ENCODE measurements around the gene SPRY4.
"Not testable (repeated sequence)": the region's sequence is repeated elsewhere in the genome, so short reads cannot be mapped to it uniquely, and the experiment has no call there.

Gene SPRY4

GRCh38 chr5:142334538-142334937 is 9.7 kb upstream of the SPRY4 start:
- no peak for DNase-seq (ENCODE audit: low read depth in 3 of 3)

DNA sequence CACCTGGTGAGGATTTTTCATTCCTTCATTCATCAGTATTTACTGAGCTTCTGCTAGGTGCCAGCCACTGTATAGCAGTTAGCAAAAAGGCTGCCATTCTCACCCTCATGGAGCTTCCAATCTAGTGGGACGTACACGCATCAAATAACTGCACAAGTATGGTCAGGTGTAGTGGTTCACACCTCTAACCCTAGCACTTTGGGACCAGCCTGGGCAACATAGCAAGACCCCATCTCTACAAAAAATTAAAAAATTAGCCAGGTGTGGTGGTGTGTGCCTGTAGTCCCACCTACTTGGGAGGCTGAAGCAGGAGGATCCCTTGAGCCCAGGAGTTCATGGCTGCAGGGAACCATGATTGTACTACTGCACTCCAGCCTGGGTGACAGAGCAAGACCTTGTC is 8.9 kb upstream of the SPRY4 start:
- not testable (repeated sequence) for DNase-seq (ENCODE audit: low read depth in 3 of 3)

GRCh38 chr5:142330444-142330843 is 5.6 kb upstream of the SPRY4 start:
- DNase-seq (ENCODE audit: low read depth in 3 of 3) = no peak

DNA sequence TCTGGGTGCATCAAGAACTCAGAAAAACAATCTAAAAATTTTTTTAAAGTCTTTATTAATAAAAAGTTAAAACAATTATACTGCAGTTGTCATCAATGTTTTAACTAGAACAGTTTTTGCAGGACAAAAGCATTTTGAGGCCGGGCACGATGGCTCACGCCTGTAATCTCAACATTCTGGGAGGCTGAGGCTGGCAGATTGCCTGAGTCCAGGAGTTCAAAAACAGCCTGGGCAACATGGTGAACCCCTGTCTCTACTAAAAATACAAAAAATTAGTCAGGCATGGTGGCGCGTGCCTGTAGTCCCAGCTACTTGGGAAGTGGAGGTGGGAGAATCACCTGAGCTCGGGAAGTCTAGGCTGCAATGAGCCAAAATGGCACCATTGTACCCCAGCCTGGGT is 5.2 kb upstream of the SPRY4 start:
- DNase-seq (ENCODE audit: low read depth in 3 of 3) = no peak

DNA sequence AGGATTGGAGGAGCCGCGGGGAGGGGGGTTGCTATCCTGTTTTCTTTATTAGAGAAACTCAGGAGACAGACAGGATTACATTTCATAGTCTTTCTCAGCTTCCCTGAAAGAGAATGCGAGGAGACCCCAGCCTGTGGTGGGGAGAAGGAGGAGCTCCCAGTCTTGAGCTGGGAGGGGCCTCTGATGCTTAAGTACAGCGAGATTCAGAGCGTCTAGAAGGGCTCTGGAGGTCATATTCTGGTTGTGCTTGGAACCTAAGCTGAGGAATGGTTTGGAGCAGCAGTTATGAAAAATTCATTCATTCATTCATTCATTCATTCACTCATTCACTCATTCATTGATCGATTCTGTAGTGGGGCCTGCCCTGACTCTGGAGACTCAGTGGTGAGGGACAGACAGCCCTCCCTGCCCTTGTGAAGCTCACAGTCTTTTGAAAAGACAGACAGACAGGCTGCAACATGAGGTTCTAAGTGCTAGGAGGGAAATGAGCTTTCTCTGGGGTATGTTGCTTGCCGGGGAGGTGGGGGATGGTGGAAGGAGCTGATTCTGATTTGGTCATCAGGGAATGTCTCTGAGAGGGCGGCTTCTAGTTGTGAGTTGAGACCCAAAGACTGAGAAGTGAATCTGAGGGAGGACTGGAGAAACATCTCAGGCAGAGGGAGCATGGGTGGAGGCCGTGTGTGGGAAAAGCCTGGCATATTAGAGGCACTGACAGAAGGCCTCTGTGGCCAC is 2.5 kb upstream of the SPRY4 start:
- DNase-seq (ENCODE audit: low read depth in 3 of 3) = no peak

- no peak for DNase-seq (ENCODE audit: low read depth in 3 of 3)
Observed at GRCh38 chr5:142326480-142326938, 1.7 kb upstream of the SPRY4 start.

GRCh38 chr5:142325725-142326479 is 1.1 kb upstream of the SPRY4 start:
- DNase-seq (ENCODE audit: low read depth in 3 of 3) = no peak

GRCh38 chr5:142324136-142324870 is 518 bp downstream of the SPRY4 start:
- no peak for DNase-seq (ENCODE audit: low read depth in 3 of 3)

DNA sequence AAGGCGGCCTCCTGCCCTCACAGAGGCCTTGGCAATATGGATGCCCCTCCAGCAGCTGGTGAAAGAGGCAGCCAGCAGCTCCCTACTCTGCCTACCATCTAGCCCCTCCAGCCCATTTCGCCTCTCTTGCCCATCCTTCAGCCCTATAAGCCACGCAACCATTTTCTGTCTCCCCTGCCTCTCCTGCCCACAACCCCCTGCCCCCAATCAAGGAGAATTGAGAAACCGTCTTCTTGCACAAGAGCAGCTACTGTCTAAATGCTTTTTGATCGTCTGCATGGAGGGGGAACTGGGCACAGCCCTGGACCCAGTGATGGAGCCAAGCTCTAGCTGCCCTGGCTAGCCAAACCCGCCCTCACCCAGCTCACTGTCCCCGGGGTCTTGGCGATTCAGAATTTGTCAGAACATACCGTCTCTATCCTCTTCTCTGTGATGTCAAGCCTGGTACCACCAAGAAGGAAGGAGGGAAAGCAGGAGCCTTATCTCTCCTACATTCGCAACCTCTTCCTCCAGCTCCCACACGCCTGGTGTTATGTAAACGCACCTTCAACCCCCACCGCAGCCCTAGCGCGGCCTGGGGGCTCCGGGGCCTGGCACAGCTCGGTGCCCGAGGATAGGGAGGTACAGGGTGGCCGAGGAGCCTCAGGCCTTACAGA is 1.2 kb downstream of the SPRY4 start:
- DNase-seq (ENCODE audit: low read depth in 3 of 3) = no peak

DNA sequence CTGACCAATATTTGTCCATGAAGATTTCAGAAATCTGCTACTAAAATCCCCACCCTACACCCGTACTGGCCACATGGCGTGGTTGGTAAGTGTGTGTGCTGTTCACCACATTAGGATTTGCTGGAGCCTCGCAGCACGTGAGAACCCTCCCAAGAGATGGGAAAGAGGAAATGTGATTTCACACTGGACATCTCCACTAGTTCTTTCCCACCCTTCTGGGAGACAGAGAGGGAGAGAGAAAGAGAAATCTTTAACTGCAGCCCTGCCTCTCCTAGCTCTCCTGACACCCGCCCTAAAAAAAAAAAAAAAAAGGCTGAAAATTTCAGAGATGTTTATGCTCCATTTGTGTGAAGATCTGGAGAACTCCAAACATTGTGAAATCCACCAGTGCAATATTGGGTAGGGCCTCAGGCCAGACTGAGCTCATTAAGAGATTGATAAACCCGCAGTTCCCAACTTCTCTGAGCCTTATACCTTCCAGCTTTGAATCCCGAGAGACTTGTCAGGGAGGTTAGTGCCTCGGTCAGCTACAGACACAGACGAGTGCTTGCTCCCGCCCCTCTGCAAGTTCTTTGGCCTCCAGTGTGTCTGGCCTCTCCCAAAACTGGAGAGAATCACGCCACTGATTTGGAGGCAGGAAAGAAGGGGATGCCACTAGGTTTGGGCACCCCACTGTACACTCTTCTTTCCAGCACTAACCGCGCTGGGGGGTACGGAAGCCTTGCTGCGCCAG is 1.9 kb downstream of the SPRY4 start:
- DNase-seq (ENCODE audit: low read depth in 3 of 3) = no peak

GRCh38 chr5:142322403-142322746 is 2.4 kb downstream of the SPRY4 start:
- DNase-seq (ENCODE audit: low read depth in 3 of 3) = no peak

DNA sequence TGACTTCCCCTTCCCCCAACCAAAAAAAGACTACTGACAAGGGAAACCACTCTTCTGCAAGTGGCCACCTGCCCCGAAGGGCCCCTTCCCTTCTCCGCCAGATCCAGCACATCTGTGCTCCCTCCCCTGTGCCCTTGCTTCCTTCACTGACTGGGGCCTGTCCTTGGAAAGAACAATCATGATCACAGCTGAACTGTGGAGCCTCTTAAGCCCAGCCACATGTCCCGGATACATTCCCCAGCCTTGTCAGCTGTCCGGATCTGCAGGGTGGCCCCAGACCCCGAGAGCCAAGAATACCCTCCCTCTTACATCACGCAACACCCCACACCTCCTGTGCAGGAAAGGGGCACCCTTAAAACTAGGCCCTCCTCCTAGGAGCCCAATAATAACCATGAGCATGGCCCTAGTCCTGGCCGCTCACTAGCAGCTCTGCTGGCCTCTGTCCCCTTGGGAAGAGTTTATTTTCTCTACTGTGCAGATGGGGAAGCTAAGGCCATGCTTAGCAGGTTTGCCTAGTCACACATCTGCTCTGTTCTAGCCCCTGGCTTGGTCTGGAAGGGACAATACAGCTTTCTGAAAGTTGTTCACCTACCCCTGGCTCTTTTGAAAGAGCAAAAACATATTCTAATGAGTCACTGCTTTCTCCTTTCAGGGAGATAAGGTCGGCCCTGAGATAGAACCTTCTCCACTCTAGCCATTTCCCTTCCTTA is 3.8 kb downstream of the SPRY4 start:
- no peak for DNase-seq (ENCODE audit: low read depth in 3 of 3)

- DNase-seq (ENCODE audit: low read depth in 3 of 3) = no peak
Observed at GRCh38 chr5:142320430-142320738, 4.4 kb downstream of the SPRY4 start.

DNA sequence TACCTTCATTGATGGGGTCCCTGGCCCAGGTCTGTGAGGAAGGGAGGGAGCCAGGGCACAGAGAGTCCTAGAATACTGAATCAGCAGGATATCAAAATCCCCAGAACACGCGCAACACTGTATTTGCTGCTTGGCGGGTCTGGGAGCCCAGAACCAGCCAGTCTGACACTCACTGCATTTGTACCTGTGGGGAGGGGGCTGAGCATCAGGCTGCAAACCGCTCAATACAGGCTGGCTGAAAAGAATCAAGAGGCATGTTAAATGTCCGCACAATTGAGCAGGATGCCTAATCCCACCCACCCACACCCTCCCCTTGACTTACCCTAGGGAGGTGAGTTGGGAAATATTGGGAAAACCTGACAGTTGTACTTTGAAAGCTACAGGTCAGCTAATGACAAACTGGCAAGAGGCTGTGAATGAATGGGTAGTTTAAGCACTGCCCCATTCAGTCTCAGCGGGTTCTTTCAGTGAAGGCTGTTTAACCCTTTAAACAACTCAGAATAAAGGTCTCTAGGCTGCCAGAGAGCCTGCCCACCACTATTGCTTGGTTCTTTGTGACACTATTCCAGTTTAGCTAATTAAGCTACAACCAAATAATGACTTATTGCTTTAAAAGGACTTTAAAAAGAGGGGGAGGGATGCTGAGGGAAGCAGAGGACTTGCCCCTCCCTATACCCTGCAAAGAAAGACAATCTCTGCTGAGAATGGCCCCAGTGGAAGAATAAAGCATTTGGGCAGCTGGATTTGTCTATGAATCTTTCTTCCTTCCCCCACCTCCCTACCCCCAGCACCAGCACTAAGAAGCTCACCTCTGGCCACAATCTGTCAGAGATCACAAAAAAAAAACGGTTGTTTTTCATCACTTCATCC is 5.0 kb downstream of the SPRY4 start:
- DNase-seq (ENCODE audit: low read depth in 3 of 3) = no peak

GRCh38 chr5:142319105-142319504 is 5.7 kb downstream of the SPRY4 start:
- DNase-seq (ENCODE audit: low read depth in 3 of 3) = no peak

DNA sequence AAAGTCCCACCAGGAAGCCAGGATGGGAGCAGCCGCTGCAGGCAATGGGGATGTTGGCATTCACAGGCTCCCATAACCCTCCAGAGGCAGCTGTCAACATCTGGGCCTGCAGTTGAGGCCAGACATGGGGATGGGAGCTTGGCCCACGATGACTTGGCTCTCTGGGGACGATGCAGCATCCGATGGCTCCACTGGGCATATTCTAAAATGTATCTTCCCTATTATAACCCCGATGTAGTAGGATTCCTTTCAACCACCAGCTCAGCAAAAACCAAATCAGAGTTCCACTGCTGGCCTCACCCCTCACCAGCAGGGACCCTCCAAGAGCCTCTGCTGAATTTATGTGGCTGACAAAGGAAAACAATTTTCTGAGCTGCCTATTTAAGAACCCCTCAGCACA is 7.1 kb downstream of the SPRY4 start:
- no peak for DNase-seq (ENCODE audit: low read depth in 3 of 3)

DNA sequence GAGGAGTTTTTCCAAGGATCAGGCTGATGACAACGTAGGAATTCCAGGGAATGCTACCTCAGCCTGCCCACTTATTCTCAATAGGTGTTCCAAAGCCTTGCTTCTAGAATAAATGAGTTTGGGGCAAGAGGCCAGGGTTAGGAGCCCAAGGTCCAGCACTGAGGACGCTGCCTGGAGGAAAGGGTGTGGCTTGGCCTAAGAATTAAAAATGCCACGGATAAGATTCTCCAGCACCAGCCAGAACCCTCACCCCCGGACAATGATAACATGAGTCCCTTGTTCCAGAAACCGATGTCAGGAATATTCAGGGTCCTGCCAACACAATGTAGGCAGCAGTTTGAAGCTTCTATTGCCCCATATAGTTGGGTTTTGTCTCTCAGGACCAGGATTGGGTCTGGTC is 7.6 kb downstream of the SPRY4 start:
- DNase-seq (ENCODE audit: low read depth in 3 of 3) = no peak

- no peak for DNase-seq (ENCODE audit: low read depth in 3 of 3)
Observed at GRCh38 chr5:142316681-142317080, 8.1 kb downstream of the SPRY4 start.

DNA sequence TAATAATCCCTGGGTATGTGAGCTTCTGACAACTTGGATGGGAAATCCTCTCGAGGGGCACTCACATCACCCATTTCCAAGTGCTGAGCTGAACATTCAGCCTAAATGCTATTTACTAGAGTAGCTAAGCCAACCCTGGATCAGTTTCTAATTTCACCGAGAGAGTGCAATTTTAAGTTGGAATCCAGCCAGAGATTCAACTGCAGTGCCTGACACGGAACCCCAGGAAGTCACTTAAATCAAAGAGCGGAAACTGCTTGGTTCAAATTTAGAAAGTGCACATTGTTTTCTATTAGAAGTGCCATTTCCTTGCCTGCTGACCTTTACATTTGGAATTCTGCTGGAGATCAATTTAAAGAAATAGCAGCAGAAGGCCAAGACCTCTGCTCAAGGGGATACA is 8.8 kb downstream of the SPRY4 start:
- DNase-seq (ENCODE audit: low read depth in 3 of 3) = no peak
